Natural killer cell (primary cell): ENCODE measurements around the gene SUSD2. TPM values are rescaled to one million over a fixed set of nuclear protein-coding genes. Genes with fewer than 3 reads are reported as not detected.
"Not testable (repeated sequence)": the region's sequence is repeated elsewhere in the genome, so short reads cannot be mapped to it uniquely, and the experiment has no call there.

Source experiments
- ATAC-seq, 3 donors: fragments of 150-1000 bp in 2 of 3; fragments of 200-7000 bp in 1 of 3; cut with Tn5 transposase; 1 replicate in 1 of 3; 2 replicates in 2 of 3; pipeline ENCODE4 v1.10.0; 2021; ENCODE audit warnings: mild to moderate bottlenecking in 2 of 3, moderate library complexity in 2 of 3
- DNase-seq, 2 donors: peaks; one replicate each; pipeline versions ENCODE4 v3.0.0 to v3.0.0-alpha.2; 2013 to 2021; ENCODE audit warnings: mixed read lengths in 1 of 2
- H3K27ac ChIP-seq: one replicate; pipeline ENCODE4 v1.5.1; 2013; ENCODE audit warnings: mild to moderate bottlenecking, low read length
- H3K27me3 ChIP-seq: one replicate; pipeline ENCODE4 v1.6.1; 2013; ENCODE audit warnings: low read length; ENCODE audit not compliant: control insufficient read depth, insufficient read depth
- H3K36me3 ChIP-seq: one replicate; pipeline ENCODE4 v1.6.1; 2013; ENCODE audit warnings: low read length; ENCODE audit not compliant: control insufficient read depth, insufficient read depth
- H3K4me1 ChIP-seq: one replicate; pipeline ENCODE4 v1.6.1; 2013; ENCODE audit warnings: low read length; ENCODE audit not compliant: control insufficient read depth, insufficient read depth
- H3K4me3 ChIP-seq: one replicate; pipeline ENCODE4 v1.5.1; 2013; ENCODE audit warnings: low read length
- H3K9me3 ChIP-seq: one replicate; pipeline ENCODE4 v1.6.1; 2013; ENCODE audit warnings: low read length; ENCODE audit not compliant: control insufficient read depth, insufficient read depth
- H3K27ac Mint-ChIP-seq, 2 donors: one replicate each; pipeline ENCODE4 v1.8.0; 2022; ENCODE audit warnings: mild to moderate bottlenecking in 2 of 2, mixed read lengths in 2 of 2, moderate library complexity in 1 of 2
- H3K27me3 Mint-ChIP-seq, 2 donors: one replicate each; pipeline ENCODE4 v1.8.0; 2022; ENCODE audit warnings: low read depth in 2 of 2, mixed read lengths in 2 of 2
- H3K36me3 Mint-ChIP-seq: one replicate; pipeline ENCODE4 v1.8.0; 2022; ENCODE audit warnings: mixed read lengths
- H3K4me1 Mint-ChIP-seq, 2 donors: one replicate each; pipeline ENCODE4 v1.8.0; 2022; ENCODE audit warnings: mixed read lengths in 2 of 2
- H3K4me3 Mint-ChIP-seq: one replicate; pipeline ENCODE4 v1.8.0; 2022; ENCODE audit warnings: mild to moderate bottlenecking, moderate library complexity, mixed read lengths
- H3K9me3 Mint-ChIP-seq, 2 donors: one replicate each; pipeline ENCODE4 v1.8.0; 2022; ENCODE audit warnings: mixed read lengths in 2 of 2
- WGBS: methylation state at CpG from one replicate; pipeline ENCODE4 v1.1.7; 2013; ENCODE audit warnings: missing lambda C conversion rate; ENCODE audit not compliant: insufficient coverage; 5-methylcytosine and 5-hydroxymethylcytosine counted together
- intact Hi-C: fragments of 100-400 bp; cut with micrococcal nuclease; formaldehyde crosslinking; loops from one replicate; pipeline ENCODE4 v1.14.2; 2022
- total RNA-seq, 4 donors: library from RNA; stranded (reverse); fragments of 120-200 nt in 1 of 4; gene quantifications; one replicate each; pipeline versions ENCODE4 v1.2.3 to v1.2.4, GENCODE V29; 2013 to 2022
- TF ChIP-seq, protein P1 (sequence below): fragments of 200-600 bp; IDR thresholded peaks from one replicate; pipeline ENCODE4 v1.8.0; 2022; ENCODE audit warnings: antibody characterized with exemption

The SUSD2 gene, protein sequence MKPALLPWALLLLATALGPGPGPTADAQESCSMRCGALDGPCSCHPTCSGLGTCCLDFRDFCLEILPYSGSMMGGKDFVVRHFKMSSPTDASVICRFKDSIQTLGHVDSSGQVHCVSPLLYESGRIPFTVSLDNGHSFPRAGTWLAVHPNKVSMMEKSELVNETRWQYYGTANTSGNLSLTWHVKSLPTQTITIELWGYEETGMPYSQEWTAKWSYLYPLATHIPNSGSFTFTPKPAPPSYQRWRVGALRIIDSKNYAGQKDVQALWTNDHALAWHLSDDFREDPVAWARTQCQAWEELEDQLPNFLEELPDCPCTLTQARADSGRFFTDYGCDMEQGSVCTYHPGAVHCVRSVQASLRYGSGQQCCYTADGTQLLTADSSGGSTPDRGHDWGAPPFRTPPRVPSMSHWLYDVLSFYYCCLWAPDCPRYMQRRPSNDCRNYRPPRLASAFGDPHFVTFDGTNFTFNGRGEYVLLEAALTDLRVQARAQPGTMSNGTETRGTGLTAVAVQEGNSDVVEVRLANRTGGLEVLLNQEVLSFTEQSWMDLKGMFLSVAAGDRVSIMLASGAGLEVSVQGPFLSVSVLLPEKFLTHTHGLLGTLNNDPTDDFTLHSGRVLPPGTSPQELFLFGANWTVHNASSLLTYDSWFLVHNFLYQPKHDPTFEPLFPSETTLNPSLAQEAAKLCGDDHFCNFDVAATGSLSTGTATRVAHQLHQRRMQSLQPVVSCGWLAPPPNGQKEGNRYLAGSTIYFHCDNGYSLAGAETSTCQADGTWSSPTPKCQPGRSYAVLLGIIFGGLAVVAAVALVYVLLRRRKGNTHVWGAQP
- 1 to 10 TPM in 2 of 3 donors, under 1 TPM in 1; 0.75 to 1.7 (median 1.5) TPM for total RNA-seq
- total RNA-seq (2013) = 0.47 TPM

DNA sequence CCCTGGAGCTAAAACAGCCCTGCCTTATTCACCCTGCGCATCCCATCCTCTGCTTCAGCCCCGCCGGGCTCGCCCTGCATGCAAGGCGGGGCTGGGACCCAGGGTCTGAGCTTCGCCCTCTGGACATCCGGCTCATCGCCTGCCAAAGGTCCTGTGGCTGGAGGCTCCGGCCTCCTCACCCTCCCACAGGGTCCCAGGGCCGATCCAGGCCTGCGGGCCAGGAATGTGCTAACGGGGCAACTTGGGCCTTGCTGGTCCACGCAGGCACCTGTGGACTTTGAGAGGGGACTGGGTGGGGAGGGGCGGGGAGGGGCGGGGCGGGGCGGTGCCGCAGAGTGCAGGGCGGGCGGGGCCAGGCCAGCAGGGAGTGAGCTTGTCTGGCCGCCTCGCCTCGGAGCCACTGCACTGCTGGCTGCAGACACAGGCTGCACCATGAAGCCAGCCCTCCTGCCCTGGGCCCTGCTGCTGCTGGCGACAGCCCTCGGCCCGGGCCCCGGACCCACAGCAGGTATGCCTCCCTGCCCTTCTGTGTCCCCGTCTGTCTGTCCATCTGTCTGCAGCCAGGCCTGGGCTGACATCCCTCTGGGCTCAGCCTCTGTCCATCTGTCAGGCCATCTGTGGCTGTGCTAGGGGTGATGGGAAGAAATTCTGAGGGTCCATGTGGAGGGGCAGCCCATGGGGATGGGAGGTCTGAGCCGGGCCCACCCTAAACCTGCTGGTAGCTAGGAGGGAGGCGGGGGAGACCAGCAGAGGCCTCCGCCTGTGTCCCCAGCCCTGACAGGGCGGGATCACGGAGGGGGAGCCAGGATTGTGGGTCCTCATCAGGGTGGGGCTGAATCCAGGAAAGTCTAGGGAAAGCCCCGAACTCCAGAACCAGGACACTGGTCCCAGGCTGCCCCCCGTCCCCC lies at the start of gene SUSD2:
Gene SUSD2, plus strand, starts transcription at position 400 of the 908 bp plus-strand sequence. Its CDS starts 33 bp downstream, at position 433.
- no peaks in the 10 kb centered on the region for H3K36me3 Mint-ChIP-seq
- intact Hi-C loops = loop anchor here (10.0 kb wide), 1 partner anchor 343 kb away; no protein-coding TSS in a partner anchor
- no peak within 1 kb of the TSS for H3K27ac Mint-ChIP-seq
- no peaks in the 10 kb centered on the region for H3K9me3 ChIP-seq
- TF ChIP-seq, protein P1, sequence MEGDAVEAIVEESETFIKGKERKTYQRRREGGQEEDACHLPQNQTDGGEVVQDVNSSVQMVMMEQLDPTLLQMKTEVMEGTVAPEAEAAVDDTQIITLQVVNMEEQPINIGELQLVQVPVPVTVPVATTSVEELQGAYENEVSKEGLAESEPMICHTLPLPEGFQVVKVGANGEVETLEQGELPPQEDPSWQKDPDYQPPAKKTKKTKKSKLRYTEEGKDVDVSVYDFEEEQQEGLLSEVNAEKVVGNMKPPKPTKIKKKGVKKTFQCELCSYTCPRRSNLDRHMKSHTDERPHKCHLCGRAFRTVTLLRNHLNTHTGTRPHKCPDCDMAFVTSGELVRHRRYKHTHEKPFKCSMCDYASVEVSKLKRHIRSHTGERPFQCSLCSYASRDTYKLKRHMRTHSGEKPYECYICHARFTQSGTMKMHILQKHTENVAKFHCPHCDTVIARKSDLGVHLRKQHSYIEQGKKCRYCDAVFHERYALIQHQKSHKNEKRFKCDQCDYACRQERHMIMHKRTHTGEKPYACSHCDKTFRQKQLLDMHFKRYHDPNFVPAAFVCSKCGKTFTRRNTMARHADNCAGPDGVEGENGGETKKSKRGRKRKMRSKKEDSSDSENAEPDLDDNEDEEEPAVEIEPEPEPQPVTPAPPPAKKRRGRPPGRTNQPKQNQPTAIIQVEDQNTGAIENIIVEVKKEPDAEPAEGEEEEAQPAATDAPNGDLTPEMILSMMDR = no peak
- no peak within 1 kb of the TSS for H3K27ac ChIP-seq
- no peaks in the 10 kb centered on the region for H3K9me3 Mint-ChIP-seq
- H3K27me3 Mint-ChIP-seq = no peaks in the 10 kb centered on the region
- no peak for ATAC-seq
- no peaks in the 10 kb centered on the region for H3K27me3 ChIP-seq
- 93% methylated on average over 34 of the region's 35 CpGs for WGBS
- H3K4me3 Mint-ChIP-seq = no peak within 1 kb of the TSS
- peaks cover 0 to under 1% of the 10 kb centered on the region in 2 donors for H3K4me1 Mint-ChIP-seq
- no peak within 1 kb of the TSS for H3K4me3 ChIP-seq
- H3K4me1 ChIP-seq = no peaks in the 10 kb centered on the region
- H3K36me3 ChIP-seq = peaks cover 21% of the 10 kb centered on the region
- no peak for DNase-seq

DNA sequence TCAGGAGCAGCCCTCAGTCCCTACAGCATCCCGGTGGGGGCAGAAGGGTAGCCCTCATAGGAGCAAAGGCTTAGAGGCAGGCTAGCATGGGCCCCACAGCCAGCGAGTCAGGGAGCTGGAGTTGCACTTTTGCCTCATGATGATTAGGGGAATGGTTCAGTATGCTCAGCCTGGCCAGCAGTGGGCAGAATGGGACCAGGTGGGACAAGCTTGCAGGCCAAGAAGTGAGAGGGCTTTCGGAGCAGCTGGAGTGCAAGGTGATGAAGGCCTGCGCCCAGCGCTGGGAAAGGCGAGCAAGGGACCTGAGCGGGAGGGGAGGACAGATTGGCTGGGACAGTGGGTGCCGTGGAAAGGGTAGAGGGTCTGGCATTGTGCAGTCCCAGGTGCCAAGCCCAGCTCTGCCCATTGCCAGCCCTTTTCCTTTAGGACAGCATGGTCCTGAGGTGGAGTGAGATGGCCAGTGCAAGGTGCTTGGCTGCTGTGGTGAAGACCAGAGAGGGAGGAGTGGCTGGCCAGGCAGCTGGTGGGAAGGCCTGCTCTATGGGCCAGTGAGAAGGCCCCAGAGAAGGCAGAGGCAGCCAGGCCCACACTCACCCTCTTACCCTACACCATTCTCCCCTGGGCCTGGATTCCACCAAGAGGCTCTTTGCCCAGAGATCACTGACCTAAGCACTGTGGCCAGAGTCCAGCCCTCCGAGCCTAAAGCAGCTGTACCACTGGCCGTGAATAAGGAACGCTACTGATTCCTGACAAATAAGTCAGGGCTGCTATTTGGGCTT lies 47.9 kb upstream of the SUSD2 start:
- no peaks in the 10 kb centered on the region for H3K27me3 ChIP-seq
- no peak overlapping the region for H3K27ac ChIP-seq
- H3K4me1 ChIP-seq = peaks cover 19% of the 10 kb centered on the region
- H3K9me3 ChIP-seq = no peaks in the 10 kb centered on the region
- Mint-ChIP-seq H3K27ac (peak overlapping the region in 1 of 2 donors; percentile 52), H3K27me3 (no peaks in the 10 kb centered on the region), H3K9me3 (no peaks in the 10 kb centered on the region), H3K4me3 (no peak overlapping the region), H3K36me3 (no peaks in the 10 kb centered on the region), H3K4me1 (peaks cover 0 to 19% of the 10 kb centered on the region in 2 donors)
- no peak overlapping the region for H3K4me3 ChIP-seq
- 90% methylated on average over 11 of the region's 11 CpGs for WGBS
- DNase-seq (peak in 1 of 2 donors; percentile 73), ATAC-seq (peak in 2 of 3 donors; percentile 42 to 52)
- TF ChIP-seq, protein P1 = no peak
- peaks cover 24% of the 10 kb centered on the region for H3K36me3 ChIP-seq
- intact Hi-C loops = loop anchor here (5.0 kb wide), 1 partner anchor 39 kb away; no protein-coding TSS in a partner anchor

DNA sequence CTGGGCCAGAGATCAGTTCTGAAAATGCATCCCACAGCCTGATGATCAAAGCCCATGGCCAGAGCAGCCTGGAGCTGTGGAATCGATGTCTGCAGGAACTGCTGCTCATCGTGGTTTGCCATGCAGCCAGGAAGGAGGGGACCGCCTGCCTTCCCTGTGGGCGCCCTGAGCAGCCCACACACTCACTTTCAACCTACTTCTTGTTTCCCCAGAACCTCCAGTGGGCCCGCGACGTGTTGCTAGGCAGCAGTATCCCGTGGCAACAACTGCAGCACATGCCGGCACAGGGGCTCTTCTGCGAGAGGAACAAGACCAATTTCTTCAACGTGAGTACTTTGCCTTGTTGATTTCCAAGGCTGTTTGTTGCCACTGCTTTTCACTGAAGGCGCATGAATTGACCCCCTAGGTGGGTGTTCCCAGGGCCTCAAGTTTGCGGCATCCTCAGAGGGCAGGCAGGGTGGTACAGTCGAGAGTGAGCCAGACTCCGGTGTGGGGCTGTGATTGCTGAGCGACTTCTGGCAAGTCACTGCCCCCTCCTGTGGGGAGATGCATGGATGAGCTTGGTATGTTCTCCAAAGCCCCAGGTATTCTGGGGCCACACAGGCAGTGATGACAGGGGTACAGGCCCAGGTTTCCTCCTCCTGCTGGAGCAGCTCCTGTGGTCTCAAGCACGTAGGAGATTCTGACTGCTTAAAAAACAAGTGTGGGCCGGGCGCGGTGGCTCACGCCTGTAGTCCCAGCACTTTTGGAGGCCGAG lies 47.0 kb upstream of the SUSD2 start:
- Mint-ChIP-seq H3K4me1 (peaks cover 0 to 18% of the 10 kb centered on the region in 2 donors), H3K4me3 (no peak overlapping the region), H3K27me3 (no peaks in the 10 kb centered on the region), H3K36me3 (no peaks in the 10 kb centered on the region), H3K27ac (no peak overlapping the region), H3K9me3 (no peaks in the 10 kb centered on the region)
- intact Hi-C loops = loop anchor here (5.0 kb wide), 1 partner anchor 38 kb away; no protein-coding TSS in a partner anchor
- no peak overlapping the region for H3K27ac ChIP-seq
- DNase-seq (peak in 1 of 2 donors; percentile 87), ATAC-seq (no peak)
- no peak overlapping the region for H3K4me3 ChIP-seq
- no peaks in the 10 kb centered on the region for H3K27me3 ChIP-seq
- TF ChIP-seq, protein P1 = no peak
- WGBS = 50% methylated on average over 22 of the region's 22 CpGs
- H3K36me3 ChIP-seq = peaks cover 18% of the 10 kb centered on the region
- peaks cover 12% of the 10 kb centered on the region for H3K4me1 ChIP-seq
- H3K9me3 ChIP-seq = no peaks in the 10 kb centered on the region

DNA sequence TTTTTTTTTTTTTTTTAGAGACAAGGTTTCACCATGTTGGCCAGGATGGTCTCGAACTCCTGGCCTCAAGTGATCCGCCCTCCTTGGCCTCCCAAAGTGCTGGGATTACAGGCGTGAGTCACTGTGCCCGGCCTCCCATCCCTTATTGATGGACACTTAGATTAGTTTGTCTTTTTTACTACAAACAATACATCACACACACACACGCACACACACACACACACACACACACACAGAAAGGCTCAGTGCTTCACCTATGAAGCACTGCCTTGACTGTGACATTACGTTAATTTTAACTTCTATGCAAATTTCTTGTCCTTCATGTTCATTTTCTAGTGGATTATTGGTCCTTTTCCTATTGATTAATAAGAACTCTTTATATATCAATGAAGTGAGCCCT lies 44.8 kb upstream of the SUSD2 start:
- intact Hi-C loops, H3K36me3 Mint-ChIP-seq, H3K4me3 Mint-ChIP-seq, H3K27ac Mint-ChIP-seq, H3K4me3 ChIP-seq, ATAC-seq, H3K27ac ChIP-seq, DNase-seq, H3K27me3 Mint-ChIP-seq, H3K9me3 ChIP-seq, H3K27me3 ChIP-seq, H3K9me3 Mint-ChIP-seq: not testable (repeated sequence)
- H3K36me3 ChIP-seq = peaks cover 10% of the 10 kb centered on the region
- peaks cover 28% of the 10 kb centered on the region for H3K4me1 ChIP-seq
- H3K4me1 Mint-ChIP-seq = peaks cover 0 to 21% of the 10 kb centered on the region in 2 donors
- WGBS = 98% methylated on average over 5 of the region's 6 CpGs
